Erythroblast (primary cell): ENCODE measurements around the gene RAB44.

Experiments used
- GATA1 ChIP-seq: IDR thresholded peaks from 2 replicates; pipeline ENCODE4 v1.6.1; 2011; ENCODE audit warnings: low read depth, mild to moderate bottlenecking, control low read depth, low read length, moderate library complexity
- POLR2A ChIP-seq: IDR thresholded peaks from 2 replicates; pipeline ENCODE4 v1.6.1; 2011; ENCODE audit warnings: mild to moderate bottlenecking, low read length

GRCh38 chr6:36713846-36714245 lies 16.2 kb downstream of the RAB44 start:
- no peak for TF ChIP-seq POLR2A
- no peak for TF ChIP-seq GATA1
